SU-DHL-6 (cell line): ENCODE data around the gene WAC.

Source experiments
- CTCF ChIP-seq: fragments of 200-600 bp; sonication (generic); IDR thresholded peaks from one replicate; pipeline ENCODE4 v1.5.1; 2017; ENCODE audit warnings: antibody characterized with exemption, mild to moderate bottlenecking, low read length, moderate library complexity; ENCODE audit not compliant: insufficient read depth, poor library complexity, severe bottlenecking
- EZH2phosphoT487 ChIP-seq: fragments of 200-600 bp; sonication (generic), shearing (Covaris generic); conservative IDR thresholded peaks from 2 replicates; pipeline ENCODE4 v1.6.1; 2018; ENCODE audit warnings: mild to moderate bottlenecking, antibody characterized with exemption, low read length, moderate library complexity, mixed read lengths

DNA sequence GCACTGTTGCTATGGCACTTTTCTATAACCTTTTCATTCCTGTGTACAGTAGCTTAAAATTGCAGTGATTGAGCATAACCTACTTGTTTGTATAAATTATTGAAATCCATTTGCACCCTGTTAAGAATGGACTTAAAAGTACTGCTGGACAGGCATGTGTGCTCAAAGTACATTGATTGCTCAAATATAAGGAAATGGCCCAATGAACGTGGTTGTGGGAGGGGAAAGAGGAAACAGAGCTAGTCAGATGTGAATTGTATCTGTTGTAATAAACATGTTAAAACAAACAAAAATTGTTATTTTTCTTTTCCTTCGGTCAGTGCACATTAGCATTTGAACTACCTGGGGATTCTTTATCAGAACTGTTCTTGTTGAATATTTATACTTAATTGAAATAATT lies 87.3 kb downstream of the WAC start:
- TF ChIP-seq CTCF = no peak
- TF ChIP-seq EZH2phosphoT487 = no peak
